ENCODE data around the gene PDHX.

DNA sequence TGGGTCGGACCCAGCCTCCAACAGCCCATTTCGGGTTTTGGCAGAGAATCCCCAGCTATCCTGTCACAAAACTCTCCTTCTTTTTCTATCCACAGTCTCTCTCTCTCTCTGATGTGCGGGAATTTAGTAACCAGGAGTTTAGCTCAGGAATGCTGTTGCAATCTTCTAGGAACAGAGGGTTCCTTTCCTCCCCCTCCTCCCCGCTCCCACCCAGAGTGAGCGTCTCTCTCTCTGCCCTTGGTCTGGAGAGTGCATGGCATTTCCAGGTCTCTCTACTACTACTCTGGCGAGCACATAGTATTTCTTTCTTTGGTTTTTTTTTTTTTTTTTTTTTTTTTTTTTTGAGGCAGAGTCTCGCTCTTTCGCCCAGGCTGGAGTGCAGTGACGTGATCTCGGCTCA, 17.9 kb upstream of the PDHX start:
- TF ChIP-seq EP300 (IDR thresholded peaks at IDR 0.05) = no peak
- TF ChIP-seq POLR2A (IDR thresholded peaks at IDR 0.05) = no peak
- TF ChIP-seq, protein P1, sequence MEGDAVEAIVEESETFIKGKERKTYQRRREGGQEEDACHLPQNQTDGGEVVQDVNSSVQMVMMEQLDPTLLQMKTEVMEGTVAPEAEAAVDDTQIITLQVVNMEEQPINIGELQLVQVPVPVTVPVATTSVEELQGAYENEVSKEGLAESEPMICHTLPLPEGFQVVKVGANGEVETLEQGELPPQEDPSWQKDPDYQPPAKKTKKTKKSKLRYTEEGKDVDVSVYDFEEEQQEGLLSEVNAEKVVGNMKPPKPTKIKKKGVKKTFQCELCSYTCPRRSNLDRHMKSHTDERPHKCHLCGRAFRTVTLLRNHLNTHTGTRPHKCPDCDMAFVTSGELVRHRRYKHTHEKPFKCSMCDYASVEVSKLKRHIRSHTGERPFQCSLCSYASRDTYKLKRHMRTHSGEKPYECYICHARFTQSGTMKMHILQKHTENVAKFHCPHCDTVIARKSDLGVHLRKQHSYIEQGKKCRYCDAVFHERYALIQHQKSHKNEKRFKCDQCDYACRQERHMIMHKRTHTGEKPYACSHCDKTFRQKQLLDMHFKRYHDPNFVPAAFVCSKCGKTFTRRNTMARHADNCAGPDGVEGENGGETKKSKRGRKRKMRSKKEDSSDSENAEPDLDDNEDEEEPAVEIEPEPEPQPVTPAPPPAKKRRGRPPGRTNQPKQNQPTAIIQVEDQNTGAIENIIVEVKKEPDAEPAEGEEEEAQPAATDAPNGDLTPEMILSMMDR (IDR thresholded peaks at IDR 0.05) = no peak

Data from ovary (tissue), 3 donors.